Liver (tissue), 3 donors: ENCODE measurements around the gene F13A1.

ENCODE experiments used
- ATF3 ChIP-seq: IDR thresholded peaks from 2 replicates; pipeline ENCODE4 v1.6.1; 2016; ENCODE audit warnings: antibody characterized with exemption
- FOXA1 ChIP-seq: IDR thresholded peaks from 2 replicates; pipeline ENCODE4 v1.6.1; 2016; ENCODE audit warnings: antibody characterized with exemption
- HNF4A ChIP-seq, 2 donors: conservative IDR thresholded peaks; 2 replicates each; pipeline ENCODE4 v1.6.1; 2016; ENCODE audit warnings: antibody characterized with exemption in 2 of 2, mild to moderate bottlenecking in 2 of 2
- JUND ChIP-seq, 2 donors: IDR thresholded peaks; 2 replicates each; pipeline ENCODE4 v1.6.1; 2016; ENCODE audit warnings: antibody characterized with exemption in 2 of 2
- RAD21 ChIP-seq, 2 donors: IDR thresholded peaks; 2 replicates each; pipeline ENCODE4 v1.6.1; 2016; ENCODE audit warnings: antibody characterized with exemption in 2 of 2, mild to moderate bottlenecking in 2 of 2
- RXRA ChIP-seq, 2 donors: IDR thresholded peaks; 2 replicates each; pipeline ENCODE4 v1.6.1; 2017 to 2018; ENCODE audit warnings: antibody characterized with exemption in 2 of 2, mild to moderate bottlenecking in 1 of 2
- YY1 ChIP-seq: IDR thresholded peaks from 2 replicates; pipeline ENCODE4 v1.6.1; 2016; ENCODE audit warnings: antibody characterized with exemption, mild to moderate bottlenecking
- TF ChIP-seq, protein P1 (sequence below): IDR thresholded peaks from 2 replicates; pipeline ENCODE4 v1.6.1; 2016; ENCODE audit warnings: antibody characterized with exemption, mild to moderate bottlenecking
- TF ChIP-seq, protein P2 (sequence below): fragments of 150-350 bp; IDR thresholded peaks from 2 replicates; pipeline ENCODE4 v1.5.1; 2017; ENCODE audit warnings: improper control_type of control experiment, low read depth, low read length; ENCODE audit not compliant: missing input control
- donor health status: healthy.
- donor health status: healthy.

DNA sequence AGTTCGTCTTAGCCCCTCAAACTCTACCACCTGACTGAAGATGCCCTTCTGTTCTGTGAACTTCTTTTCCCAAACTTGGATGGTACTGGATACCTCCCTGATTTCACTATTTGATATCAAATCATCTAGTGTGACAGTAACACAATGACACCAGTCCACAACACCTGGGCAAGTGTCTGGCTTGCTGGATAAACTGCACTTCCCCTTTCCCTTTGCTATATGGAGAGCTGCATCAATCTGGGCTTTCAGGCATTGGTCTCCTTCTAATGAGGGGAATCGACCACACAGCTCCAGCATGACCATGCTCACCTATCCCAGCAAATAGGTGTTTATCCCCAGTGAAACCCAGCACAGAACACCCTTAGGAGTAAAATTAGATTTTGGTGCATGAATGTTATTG is 3.1 kb downstream of the F13A1 start:
- TF ChIP-seq RXRA (IDR thresholded peaks at IDR 0.05) (no peak), JUND (IDR thresholded peaks at IDR 0.05) (no peak), RAD21 (IDR thresholded peaks at IDR 0.05) (no peak), FOXA1 (no peak), ATF3 (no peak), YY1 (no peak), HNF4A (conservative IDR thresholded peaks at IDR 0.05) (no peak)
- TF ChIP-seq, protein P1, sequence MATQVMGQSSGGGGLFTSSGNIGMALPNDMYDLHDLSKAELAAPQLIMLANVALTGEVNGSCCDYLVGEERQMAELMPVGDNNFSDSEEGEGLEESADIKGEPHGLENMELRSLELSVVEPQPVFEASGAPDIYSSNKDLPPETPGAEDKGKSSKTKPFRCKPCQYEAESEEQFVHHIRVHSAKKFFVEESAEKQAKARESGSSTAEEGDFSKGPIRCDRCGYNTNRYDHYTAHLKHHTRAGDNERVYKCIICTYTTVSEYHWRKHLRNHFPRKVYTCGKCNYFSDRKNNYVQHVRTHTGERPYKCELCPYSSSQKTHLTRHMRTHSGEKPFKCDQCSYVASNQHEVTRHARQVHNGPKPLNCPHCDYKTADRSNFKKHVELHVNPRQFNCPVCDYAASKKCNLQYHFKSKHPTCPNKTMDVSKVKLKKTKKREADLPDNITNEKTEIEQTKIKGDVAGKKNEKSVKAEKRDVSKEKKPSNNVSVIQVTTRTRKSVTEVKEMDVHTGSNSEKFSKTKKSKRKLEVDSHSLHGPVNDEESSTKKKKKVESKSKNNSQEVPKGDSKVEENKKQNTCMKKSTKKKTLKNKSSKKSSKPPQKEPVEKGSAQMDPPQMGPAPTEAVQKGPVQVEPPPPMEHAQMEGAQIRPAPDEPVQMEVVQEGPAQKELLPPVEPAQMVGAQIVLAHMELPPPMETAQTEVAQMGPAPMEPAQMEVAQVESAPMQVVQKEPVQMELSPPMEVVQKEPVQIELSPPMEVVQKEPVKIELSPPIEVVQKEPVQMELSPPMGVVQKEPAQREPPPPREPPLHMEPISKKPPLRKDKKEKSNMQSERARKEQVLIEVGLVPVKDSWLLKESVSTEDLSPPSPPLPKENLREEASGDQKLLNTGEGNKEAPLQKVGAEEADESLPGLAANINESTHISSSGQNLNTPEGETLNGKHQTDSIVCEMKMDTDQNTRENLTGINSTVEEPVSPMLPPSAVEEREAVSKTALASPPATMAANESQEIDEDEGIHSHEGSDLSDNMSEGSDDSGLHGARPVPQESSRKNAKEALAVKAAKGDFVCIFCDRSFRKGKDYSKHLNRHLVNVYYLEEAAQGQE, result no peak
- TF ChIP-seq, protein P2, sequence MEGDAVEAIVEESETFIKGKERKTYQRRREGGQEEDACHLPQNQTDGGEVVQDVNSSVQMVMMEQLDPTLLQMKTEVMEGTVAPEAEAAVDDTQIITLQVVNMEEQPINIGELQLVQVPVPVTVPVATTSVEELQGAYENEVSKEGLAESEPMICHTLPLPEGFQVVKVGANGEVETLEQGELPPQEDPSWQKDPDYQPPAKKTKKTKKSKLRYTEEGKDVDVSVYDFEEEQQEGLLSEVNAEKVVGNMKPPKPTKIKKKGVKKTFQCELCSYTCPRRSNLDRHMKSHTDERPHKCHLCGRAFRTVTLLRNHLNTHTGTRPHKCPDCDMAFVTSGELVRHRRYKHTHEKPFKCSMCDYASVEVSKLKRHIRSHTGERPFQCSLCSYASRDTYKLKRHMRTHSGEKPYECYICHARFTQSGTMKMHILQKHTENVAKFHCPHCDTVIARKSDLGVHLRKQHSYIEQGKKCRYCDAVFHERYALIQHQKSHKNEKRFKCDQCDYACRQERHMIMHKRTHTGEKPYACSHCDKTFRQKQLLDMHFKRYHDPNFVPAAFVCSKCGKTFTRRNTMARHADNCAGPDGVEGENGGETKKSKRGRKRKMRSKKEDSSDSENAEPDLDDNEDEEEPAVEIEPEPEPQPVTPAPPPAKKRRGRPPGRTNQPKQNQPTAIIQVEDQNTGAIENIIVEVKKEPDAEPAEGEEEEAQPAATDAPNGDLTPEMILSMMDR, result no peak
